ENCODE data around the gene RGS3.

RGS3 gene

GRCh38 chr9:113626735-113627495, 163.4 kb downstream of the RGS3 start:
- no peak overlapping the region for H2AFZ ChIP-seq (ENCODE audit: low read depth, low read length)
- H3K4me1 ChIP-seq (ENCODE audit: insufficient read depth, low read length): peaks cover 9% of the 10 kb centered on the region
- H3K36me3 ChIP-seq (ENCODE audit: insufficient read depth, low read length): no peaks in the 10 kb centered on the region
- no peaks in the 10 kb centered on the region for H3K9me3 ChIP-seq (ENCODE audit: low read length)
- H3K27me3 ChIP-seq (ENCODE audit: insufficient read depth, low read length): no peaks in the 10 kb centered on the region
- no peak overlapping the region for H3K4me3 ChIP-seq (ENCODE audit: low read length)

- Histone ChIP-seq H3K4me3 (ENCODE audit: low read length) (no peak overlapping the region), H3K4me1 (ENCODE audit: insufficient read depth, low read length) (no peaks in the 10 kb centered on the region), H3K36me3 (ENCODE audit: insufficient read depth, low read length) (no peaks in the 10 kb centered on the region), H3K27me3 (ENCODE audit: insufficient read depth, low read length) (no peaks in the 10 kb centered on the region), H3K9me3 (ENCODE audit: low read length) (no peaks in the 10 kb centered on the region), H2AFZ (ENCODE audit: low read depth, low read length) (no peak overlapping the region)
Measured at GRCh38 chr9:113628621-113629020, 165.1 kb downstream of the RGS3 start.

GRCh38 chr9:113630386-113631136, 167.0 kb downstream of the RGS3 start:
- H3K9me3 ChIP-seq (ENCODE audit: low read length): no peaks in the 10 kb centered on the region
- H3K27me3 ChIP-seq (ENCODE audit: insufficient read depth, low read length): no peaks in the 10 kb centered on the region
- no peak overlapping the region for H3K4me3 ChIP-seq (ENCODE audit: low read length)
- no peak overlapping the region for H2AFZ ChIP-seq (ENCODE audit: low read depth, low read length)
- no peaks in the 10 kb centered on the region for H3K4me1 ChIP-seq (ENCODE audit: insufficient read depth, low read length)
- H3K36me3 ChIP-seq (ENCODE audit: insufficient read depth, low read length): no peaks in the 10 kb centered on the region

- H3K36me3 ChIP-seq (ENCODE audit: insufficient read depth, low read length): no peaks in the 10 kb centered on the region
- H3K4me3 ChIP-seq (ENCODE audit: low read length): no peak overlapping the region
- H2AFZ ChIP-seq (ENCODE audit: low read depth, low read length): no peak overlapping the region
- H3K4me1 ChIP-seq (ENCODE audit: insufficient read depth, low read length): no peaks in the 10 kb centered on the region
- H3K27me3 ChIP-seq (ENCODE audit: insufficient read depth, low read length): no peaks in the 10 kb centered on the region
- H3K9me3 ChIP-seq (ENCODE audit: low read length): no peaks in the 10 kb centered on the region
Measured at GRCh38 chr9:113631137-113631765, 167.7 kb downstream of the RGS3 start.

- Histone ChIP-seq H3K36me3 (ENCODE audit: insufficient read depth, low read length) (no peaks in the 10 kb centered on the region), H3K27me3 (ENCODE audit: insufficient read depth, low read length) (no peaks in the 10 kb centered on the region), H3K4me1 (ENCODE audit: insufficient read depth, low read length) (no peaks in the 10 kb centered on the region), H3K4me3 (ENCODE audit: low read length) (no peak overlapping the region), H2AFZ (ENCODE audit: low read depth, low read length) (no peak overlapping the region), H3K9me3 (ENCODE audit: low read length) (no peaks in the 10 kb centered on the region)
Measured at GRCh38 chr9:113631871-113632665, 168.5 kb downstream of the RGS3 start.

- Histone ChIP-seq H3K27me3 (ENCODE audit: insufficient read depth, low read length) (no peaks in the 10 kb centered on the region), H2AFZ (ENCODE audit: low read depth, low read length) (no peak overlapping the region), H3K4me1 (ENCODE audit: insufficient read depth, low read length) (no peaks in the 10 kb centered on the region), H3K4me3 (ENCODE audit: low read length) (no peak overlapping the region), H3K36me3 (ENCODE audit: insufficient read depth, low read length) (no peaks in the 10 kb centered on the region), H3K9me3 (ENCODE audit: low read length) (no peaks in the 10 kb centered on the region)
Measured at GRCh38 chr9:113632776-113633590, 169.5 kb downstream of the RGS3 start.

- H3K36me3 ChIP-seq (ENCODE audit: insufficient read depth, low read length): no peaks in the 10 kb centered on the region
- H3K27me3 ChIP-seq (ENCODE audit: insufficient read depth, low read length): no peaks in the 10 kb centered on the region
- H2AFZ ChIP-seq (ENCODE audit: low read depth, low read length): no peak overlapping the region
- H3K9me3 ChIP-seq (ENCODE audit: low read length): no peaks in the 10 kb centered on the region
- no peak overlapping the region for H3K4me3 ChIP-seq (ENCODE audit: low read length)
- no peaks in the 10 kb centered on the region for H3K4me1 ChIP-seq (ENCODE audit: insufficient read depth, low read length)
Measured at GRCh38 chr9:113633782-113634595, 170.5 kb downstream of the RGS3 start.

- no peaks in the 10 kb centered on the region for H3K36me3 ChIP-seq (ENCODE audit: insufficient read depth, low read length)
- no peaks in the 10 kb centered on the region for H3K27me3 ChIP-seq (ENCODE audit: insufficient read depth, low read length)
- no peaks in the 10 kb centered on the region for H3K9me3 ChIP-seq (ENCODE audit: low read length)
- H3K4me1 ChIP-seq (ENCODE audit: insufficient read depth, low read length): no peaks in the 10 kb centered on the region
- no peak overlapping the region for H2AFZ ChIP-seq (ENCODE audit: low read depth, low read length)
- H3K4me3 ChIP-seq (ENCODE audit: low read length): no peak overlapping the region
Measured at GRCh38 chr9:113634596-113635515, 171.3 kb downstream of the RGS3 start.

- Histone ChIP-seq H3K36me3 (ENCODE audit: insufficient read depth, low read length) (no peaks in the 10 kb centered on the region), H3K9me3 (ENCODE audit: low read length) (no peaks in the 10 kb centered on the region), H2AFZ (ENCODE audit: low read depth, low read length) (no peak overlapping the region), H3K4me1 (ENCODE audit: insufficient read depth, low read length) (no peaks in the 10 kb centered on the region), H3K27me3 (ENCODE audit: insufficient read depth, low read length) (no peaks in the 10 kb centered on the region), H3K4me3 (ENCODE audit: low read length) (no peak overlapping the region)
Measured at GRCh38 chr9:113635586-113635985, 172.1 kb downstream of the RGS3 start.

- H3K9me3 ChIP-seq (ENCODE audit: low read length): no peaks in the 10 kb centered on the region
- no peak overlapping the region for H2AFZ ChIP-seq (ENCODE audit: low read depth, low read length)
- no peak overlapping the region for H3K4me3 ChIP-seq (ENCODE audit: low read length)
- H3K27me3 ChIP-seq (ENCODE audit: insufficient read depth, low read length): no peaks in the 10 kb centered on the region
- no peaks in the 10 kb centered on the region for H3K36me3 ChIP-seq (ENCODE audit: insufficient read depth, low read length)
- no peaks in the 10 kb centered on the region for H3K4me1 ChIP-seq (ENCODE audit: insufficient read depth, low read length)
Measured at GRCh38 chr9:113636165-113636564, 172.6 kb downstream of the RGS3 start.

- no peaks in the 10 kb centered on the region for H3K4me1 ChIP-seq (ENCODE audit: insufficient read depth, low read length)
- H3K9me3 ChIP-seq (ENCODE audit: low read length): no peaks in the 10 kb centered on the region
- H3K36me3 ChIP-seq (ENCODE audit: insufficient read depth, low read length): no peaks in the 10 kb centered on the region
- H2AFZ ChIP-seq (ENCODE audit: low read depth, low read length): no peak overlapping the region
- H3K4me3 ChIP-seq (ENCODE audit: low read length): no peak overlapping the region
- no peaks in the 10 kb centered on the region for H3K27me3 ChIP-seq (ENCODE audit: insufficient read depth, low read length)
Measured at GRCh38 chr9:113636693-113637092, 173.2 kb downstream of the RGS3 start.

All from neuron (in vitro differentiated cells).